HG03521 (cell line): Measurements from ENCODE around the gene VPS33B.
"Not testable (repeated sequence)": the region's sequence is repeated elsewhere in the genome, so short reads cannot be mapped to it uniquely, and the experiment has no call there.

Experiments used
- ATAC-seq: cut with Tn5 transposase; IDR thresholded peaks from one replicate; pipeline ENCODE4 v1.9.1; 2021; ENCODE audit warnings: mild to moderate bottlenecking, moderate library complexity; ENCODE audit not compliant: unreplicated experiment

VPS33B gene

DNA sequence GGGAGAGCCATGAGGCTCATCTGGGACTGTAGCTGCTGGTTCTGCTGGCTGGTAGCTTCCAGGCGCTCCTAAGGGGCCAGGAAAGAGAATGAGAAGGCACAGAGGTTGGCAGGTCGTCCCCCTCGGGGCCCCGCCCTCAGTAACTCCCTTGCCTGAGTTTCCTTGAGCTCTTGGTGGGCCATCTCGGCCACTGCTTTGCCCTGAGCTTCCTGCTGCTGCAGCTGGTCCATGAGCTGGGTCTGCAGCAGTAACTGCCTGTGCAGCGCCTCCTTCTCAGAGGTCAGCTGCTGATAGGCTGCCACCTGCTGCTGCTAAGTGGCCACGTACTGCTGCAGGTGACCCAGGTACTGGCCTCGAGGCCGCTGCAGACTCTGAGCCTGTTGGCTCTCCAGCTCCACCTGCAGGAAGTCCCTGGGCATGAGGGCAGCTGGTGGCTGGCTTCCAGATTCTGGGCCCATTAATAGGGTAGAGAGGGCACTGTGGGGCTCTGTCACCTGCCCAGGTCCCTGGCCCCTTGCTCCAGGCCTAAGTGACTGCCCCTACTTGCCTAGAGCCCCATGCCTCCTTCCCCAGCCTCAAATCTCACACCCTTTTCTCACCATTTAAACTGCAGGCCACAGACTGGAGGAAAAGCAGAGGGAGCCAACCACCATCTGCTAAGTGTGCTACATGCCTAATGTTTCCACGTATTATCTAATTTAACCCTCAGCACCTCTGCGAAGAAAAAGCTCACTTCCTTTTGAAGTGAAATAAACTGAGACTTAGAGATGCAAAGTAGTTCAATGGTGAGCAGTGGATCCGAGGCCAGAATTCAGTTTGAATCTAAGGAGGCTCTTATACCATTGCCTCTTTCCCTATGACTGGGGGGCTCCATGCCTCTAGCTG lies 10.8 kb upstream of the VPS33B start:
- no peak for ATAC-seq

DNA sequence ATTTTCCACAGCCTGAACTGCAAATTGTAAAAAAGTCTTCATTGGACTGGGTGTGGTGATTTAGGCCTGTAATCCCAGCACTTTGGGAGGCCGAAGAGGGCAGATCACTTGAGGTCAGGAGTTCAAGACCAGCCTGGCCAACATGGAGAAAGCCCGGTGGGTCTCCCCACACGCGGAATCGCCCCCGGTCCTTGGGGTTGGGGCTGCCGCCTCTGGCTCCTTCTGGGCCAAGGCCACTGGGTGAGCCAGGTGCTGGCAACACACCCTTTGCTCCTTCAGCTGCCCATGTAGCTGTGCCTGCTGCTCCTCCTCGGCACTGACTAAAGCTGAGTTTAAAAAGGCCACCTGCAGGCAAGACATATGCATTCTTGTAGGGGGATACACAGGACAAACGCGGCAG lies 9.4 kb upstream of the VPS33B start:
- ATAC-seq, result no peak

DNA sequence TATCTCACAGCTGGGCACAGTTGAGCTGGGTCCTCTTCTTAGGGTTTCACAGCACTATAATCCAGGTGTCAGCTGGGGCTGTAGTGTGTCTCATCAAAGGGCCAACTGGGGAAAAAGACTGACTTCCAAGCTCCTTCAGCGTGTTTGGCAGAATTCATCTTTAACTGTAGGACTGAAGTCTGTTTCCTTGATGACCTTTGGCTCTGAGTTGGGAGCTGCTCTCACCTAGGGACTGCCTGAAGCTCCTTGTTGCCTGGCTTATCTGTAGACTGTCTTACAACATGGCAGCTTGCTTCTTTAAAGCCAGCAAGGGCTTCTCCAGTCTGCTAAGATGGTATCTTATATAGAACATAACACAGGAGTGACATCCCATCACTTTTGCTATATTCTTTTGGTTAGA lies 5.3 kb upstream of the VPS33B start:
- no peak for ATAC-seq

DNA sequence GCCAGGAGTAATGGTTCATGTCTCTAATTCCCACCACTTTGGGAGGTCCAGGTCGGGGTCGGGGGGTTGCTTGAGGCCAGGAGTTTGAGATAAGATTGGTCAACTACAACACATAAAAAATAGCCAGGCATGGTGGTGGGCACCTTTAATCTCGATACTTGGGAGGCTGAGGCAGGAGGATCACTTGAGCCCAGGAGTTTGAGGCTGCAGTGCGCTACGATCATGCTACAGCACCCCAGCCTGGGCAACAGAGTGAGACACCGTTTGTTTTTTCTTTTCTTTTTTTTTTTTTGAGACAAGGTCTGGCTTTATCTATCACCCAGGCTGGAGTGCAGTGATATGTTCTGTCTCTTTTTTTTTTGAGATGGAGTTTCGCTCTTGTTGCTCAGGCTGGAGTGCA lies 1.3 kb upstream of the VPS33B start:
- ATAC-seq, result no peak

DNA sequence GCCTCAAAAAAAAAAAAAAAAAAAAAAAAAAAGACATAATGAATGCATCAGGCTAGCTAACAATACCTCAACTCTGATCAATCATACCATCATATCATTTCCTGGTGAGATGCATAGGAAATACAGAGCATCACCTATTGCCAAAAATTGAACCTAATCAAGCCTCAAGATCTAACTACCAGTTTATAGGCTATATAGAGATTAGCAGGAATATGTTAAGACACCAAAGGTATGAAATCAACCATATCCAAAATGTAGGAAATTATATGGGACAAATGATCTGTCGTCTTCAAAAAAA lies 387 bp upstream of the VPS33B start:
- no peak for ATAC-seq

DNA sequence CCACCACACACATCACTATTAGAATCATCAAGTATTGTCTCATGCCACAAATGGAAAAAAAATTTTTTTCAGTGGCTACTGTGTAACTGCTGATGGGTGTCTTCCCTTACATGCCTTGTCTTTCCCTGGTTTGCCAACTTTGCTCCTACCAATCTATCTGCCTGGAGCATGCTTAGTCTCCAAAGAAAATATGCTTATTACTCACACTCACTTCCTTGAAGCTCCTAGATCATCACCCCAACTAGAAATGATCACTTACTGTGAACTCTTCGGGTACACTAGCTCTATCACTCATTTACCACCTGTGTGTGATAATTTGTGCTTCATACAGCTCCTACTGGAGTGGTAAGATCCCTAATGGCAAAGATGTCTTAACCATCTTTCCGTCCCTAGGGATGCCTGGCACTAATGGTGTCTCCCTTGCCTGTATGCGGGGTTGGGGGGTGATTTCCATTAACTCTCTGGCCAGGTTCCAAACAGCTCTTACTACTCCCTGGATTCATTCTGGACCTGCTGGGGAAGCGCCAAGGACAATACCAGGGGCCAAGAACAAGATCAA lies 799 bp downstream of the VPS33B start:
- peak; percentile 10 for ATAC-seq

DNA sequence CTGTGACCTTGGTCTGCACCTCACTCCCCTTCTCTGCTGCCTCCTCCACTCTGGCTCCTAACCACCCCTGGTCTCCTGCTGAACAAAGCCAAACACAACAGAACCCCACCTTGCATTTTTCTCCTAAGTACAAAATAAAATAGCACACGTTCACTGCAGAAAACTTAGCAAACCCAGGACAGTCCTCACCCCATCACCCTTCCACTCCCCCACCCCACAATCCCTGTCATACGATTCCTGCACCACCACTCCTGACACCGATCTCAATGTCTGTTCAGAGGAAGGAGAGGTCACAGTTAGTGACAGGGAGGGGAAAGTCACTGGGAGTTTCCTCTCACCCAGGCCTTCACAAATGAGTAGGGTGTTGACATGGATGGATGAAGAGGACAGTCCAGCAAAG lies 4.2 kb downstream of the VPS33B start:
- ATAC-seq, result no peak

DNA sequence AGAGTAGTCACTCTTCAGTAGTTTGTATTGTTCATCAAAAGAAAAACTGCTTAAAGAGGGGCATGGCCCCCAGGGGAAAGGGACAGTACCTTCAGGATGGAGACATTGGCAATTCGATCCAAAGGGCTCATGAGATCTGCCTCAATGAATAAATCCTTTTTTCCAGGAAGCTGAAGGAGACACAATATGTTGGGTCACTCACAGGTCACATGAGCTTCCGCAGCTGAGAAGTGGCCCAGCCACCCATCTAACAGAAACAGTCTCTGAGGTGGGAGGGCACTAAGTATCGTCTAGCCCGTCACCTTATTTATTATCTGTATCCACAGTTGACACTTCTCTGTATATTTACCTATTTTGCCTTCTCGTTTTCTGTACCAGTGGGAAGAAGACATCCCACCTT lies 4.7 kb downstream of the VPS33B start:
- no peak for ATAC-seq

DNA sequence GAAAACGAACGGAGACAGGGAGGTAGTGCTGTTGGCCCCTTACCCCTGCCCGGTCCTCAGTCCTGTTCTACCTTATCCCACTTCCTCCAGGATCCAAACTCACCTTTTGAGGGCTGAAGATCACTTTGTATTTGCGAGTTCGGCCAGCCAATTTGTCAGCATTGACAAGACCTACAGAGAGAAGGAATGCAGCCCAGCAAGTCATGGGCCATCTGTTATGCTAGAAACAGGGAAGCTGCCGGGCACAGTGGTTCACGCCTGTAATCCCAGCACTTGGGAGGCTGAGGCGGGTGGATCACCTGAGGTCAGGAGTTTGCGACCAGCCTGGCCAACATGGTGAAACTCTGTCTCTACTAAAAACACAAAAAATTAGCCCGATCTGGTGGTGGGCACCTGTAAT lies 8.7 kb downstream of the VPS33B start:
- ATAC-seq, result not testable (repeated sequence)

DNA sequence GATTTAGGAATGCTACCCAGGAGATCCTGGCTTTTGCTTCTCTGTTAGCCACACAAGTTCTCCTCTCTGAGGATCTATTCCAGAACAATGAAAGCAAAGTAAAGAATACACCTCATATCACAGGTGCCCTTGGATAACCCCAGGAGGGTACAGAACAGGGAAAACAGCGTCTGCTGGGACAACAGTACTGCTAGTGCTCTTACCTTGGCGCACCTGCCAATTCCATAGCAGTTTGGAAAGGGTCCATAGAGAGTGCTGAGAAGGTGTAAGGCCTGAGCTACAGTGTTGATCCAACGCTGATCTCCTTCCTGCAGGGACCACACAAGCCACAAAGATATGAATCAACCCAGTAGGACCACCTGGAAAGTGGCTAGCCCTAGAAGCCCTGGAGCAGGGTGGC lies 15.1 kb downstream of the VPS33B start:
- no peak for ATAC-seq

DNA sequence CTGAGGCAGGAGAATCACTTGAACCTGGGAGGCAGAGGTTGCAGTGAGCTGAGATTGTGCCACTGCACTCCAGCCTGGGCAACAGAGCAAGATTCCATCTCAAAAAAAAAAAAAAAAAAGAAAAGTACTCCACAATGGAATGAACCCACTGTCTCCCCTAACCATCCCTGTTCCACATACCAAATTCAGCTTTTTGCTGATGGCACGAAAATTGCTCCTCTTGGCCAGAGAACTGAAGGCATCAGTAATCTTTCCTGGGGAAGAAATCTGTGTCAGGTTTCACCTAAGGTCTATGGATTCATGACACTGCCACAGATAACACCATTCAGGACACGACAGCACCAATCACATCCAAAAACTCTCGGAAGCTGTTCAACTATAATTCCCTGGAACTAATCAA lies 21.2 kb downstream of the VPS33B start:
- no peak for ATAC-seq

DNA sequence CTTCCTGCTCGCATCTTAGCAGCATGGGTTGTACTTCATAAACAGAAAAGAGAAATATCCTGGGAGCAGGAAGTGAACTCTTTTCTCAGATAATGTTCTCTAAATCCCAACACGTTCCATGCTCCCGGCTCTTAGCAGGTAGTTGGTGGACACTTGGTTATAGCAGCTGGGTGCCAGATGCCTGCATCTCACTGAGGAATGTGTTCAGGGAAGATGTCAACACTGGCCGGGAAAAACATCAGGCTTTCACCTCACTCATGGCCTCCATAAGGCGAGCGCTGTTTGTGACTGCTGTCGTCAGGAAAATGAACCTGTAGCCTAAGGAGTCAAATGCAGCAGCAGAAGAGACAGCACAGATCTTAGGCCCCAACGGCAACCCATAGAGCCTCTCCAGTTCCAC lies 23.7 kb downstream of the VPS33B start:
- no peak for ATAC-seq

DNA sequence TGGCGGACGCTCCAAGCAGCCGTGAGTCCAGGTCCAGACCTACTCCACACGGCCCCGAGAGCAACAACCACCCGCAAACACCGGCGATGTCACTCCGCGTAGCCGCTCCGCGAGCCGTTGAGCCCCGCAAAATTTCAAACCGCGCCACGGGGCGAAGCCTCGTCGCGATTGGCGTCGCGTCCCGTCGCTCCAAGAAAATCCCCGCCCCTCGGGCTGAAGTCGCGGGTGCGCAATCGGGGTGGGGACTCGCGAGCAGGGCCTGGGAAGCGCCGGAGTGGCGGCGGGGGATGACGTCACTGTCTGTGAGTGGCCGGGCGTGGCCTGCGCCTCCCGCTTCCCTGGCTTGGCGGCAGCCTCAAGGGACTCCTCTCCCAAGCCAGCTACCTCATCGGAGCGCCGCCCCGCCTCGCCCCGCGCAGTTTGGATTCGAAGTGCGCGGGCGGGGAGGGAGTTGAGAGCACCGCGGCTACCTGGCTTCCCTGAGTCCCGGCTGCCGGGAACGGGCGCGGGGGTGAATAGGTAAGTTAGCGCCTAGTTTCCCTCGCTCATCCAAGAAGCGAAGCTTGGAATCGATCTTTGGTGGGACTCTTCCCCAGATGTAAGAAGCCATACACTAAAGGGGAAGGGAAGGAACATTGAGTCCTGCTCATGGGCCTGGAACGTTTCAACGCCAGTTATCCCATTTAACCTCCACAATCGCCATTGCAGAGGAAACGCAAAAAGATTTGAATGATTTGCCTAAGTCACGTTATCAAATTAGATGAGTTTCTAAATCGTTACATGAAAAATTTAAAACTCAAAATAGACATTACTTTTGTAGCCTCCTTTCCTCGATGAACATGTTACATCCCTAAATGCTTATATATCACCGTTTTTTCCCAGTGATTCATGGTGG lies 27.7 kb downstream of the VPS33B start, which contains the start of gene PRC1:
PRC1 (minus strand) TSS at position 119 of the 895 bp plus-strand sequence; CDS start at position 1, 118 bp downstream.
- peak; percentile 96 for ATAC-seq

DNA sequence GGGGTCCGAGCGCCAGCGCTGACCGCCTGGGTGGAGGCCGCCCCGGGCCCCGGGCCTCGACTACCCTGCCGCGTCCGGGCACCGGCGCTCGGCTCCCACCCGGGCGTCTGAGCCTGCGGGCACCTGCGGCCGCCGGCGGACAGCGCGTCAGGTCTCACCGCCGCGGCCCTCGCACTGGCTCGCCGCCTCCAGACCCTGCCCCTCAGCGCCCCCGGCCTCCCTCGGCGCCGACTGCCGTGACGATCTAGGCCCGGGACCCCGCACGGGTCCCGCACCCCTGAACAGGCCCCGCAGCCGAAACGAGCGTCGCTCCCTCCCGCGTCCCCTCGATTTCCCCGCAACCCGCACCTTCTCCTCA lies 28.4 kb downstream of the VPS33B start:
- ATAC-seq, result peak; percentile 19

DNA sequence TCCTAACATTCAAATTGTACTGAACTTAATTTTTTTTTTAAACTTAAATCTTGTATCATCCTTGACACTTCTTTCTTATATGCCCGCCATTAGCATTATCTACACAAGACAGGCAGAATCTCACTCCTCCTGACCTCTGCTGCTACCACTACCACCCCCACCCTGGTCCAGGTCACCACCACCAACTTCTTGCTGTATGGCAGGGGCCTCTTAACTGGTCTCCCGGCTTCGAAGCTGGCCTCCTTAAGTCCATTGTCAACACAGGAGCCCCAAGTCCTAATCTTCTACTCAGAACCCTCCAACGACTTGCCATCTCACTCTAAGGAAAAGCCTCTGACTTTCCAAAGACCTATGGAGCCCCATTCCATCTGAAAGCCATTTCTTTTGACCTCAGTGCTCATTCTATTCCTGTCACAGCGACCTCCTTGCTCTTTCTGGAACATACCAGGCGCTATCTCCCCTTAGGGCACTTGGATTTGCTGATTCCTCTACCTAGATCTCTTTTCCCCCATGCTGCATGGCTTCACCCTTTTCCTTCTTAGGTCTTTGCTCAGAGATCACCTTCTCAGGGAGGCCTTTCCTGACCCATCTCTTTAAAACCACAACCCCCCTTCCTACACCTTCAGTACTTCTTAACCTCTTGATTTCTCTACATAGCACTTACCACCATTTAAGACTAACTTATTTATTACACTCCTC lies 30.7 kb downstream of the VPS33B start:
- ATAC-seq, result no peak

DNA sequence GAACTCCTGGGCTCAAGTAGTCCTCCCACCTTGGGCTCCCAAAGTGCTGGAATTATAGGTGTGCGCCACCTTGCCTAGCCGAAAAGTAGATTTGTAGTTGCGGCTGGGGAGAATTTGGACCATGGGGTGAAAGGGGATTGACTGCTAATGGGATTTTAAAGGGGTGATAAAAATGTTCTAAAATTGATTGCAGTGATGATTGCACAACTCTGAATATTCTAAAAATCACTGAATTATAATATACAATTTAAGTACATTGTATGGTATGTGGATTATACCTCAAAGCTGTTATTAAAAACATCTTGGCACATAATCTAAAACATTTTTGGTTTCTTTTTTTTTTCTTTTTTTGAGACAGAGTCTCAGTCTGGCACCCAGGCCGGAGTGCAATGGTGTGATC lies 31.9 kb downstream of the VPS33B start:
- ATAC-seq, result no peak

DNA sequence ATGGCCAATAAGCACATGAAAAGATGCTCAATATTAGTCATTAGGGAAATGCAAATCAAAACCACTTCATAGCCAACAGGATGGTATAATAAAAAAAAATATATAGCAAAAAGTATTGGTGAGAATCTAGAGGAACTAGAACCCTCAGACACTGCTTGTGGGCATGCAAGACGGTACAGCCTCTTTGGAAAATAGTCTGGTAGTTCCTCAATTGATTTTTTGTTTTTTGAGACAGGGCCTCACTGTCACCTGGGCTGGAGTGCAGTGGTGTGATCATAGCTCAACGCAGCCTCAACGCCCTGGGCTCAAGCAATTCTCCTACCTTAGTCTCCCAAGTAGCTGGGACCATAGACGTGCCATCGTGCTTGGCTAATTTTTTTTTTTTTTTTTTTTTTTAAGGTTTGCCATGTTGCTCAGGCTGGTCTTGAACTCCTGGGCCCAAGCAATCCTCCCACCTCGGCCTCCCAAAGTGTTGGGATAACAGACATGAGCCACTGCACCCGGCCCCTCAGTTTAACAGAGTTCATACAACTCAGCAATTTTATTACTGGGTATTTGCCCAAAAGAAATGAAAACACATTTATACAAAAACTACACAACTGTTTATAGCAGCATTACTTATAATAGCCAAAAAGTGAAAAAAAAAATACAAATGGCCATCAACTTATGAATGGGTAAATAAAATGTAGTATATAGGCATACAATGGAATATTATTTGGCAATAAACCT lies 33.2 kb downstream of the VPS33B start:
- no peak for ATAC-seq

DNA sequence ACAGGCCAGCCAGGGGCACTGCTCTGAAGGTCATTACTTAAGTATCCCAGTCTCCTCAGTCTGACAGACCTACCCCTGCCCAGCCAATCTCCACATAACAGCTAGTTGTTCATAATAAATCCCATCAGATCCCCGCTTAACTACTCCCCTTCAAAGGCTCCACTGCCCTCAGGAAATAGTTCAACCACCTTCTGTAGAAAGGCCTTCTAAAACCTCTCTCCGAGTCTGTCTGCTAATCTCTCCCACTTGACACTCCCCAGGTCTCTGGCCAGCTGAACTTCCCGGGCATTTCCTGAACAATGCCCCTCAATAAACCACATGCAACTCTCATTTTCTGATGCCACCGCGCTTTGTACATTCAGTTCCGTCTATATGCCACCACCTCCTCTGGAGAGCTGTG lies 34.1 kb downstream of the VPS33B start:
- ATAC-seq, result no peak

DNA sequence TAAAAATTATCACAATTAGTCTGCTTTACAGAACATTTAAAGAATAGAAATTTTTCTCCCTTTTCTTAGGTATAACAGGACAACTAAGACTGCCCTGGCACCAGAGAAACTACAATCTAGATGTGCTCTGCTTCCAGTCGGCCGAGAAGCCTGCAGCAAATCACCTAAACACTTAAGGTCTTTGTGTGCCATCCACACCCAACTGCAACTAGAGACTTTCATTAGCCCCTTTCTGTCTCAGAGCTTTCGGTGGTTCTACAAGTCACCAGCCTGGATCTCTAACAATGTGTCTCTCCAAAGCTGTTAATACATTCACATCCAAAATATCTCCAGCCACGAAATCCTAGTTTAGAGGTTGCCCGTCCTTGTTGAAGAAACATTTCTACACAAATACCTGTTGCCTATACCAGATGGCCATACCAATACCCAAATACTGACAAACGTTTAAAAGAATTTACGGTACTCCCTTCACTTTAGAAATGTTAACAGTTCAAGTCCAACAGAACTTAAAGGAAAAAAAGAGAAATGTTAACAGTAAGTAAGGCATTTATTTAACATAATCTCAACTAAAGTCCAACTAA lies 34.7 kb downstream of the VPS33B start:
- no peak for ATAC-seq

DNA sequence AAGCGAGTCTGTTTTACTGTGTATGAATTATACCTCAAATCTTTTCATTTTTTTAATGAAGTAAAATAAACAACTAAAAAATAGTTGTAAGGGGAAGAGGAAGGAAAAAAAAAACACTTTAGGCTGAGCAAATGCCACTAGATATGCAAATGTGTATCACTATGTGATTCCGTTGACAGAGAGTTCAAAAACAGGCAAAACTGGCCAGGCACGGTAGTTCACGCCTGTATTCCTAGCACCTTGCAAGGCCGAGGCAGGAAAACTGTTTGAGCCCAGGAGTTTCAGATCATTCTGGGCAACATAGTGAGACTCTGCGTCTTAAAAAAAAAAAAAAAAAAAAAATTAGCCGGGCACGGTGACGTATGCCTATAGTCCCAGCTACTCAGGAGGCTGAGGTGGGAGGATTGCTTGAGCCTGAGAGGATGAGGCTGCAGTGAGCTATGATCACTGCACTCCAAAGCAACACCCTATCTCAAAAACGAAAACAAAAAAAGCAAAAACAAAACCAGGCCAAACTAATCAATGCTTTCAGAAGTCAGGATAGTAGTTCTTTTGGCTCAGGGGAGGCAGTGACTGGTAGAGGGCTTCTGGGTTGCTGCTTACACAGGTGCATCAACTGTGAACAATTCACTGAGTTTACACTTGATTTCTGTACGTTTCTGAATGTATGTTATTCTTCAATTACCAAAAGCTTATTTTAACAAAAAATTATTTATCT lies 35.4 kb downstream of the VPS33B start:
- peak; percentile 40 for ATAC-seq
